Suprapubic skin (tissue), 4 donors: Measurements from ENCODE around the gene SCAND1. TPM values are rescaled to one million over a fixed set of nuclear protein-coding genes. Genes with fewer than 3 reads are reported as not detected.

Experiments used
- DNase-seq, 2 donors: peaks; one replicate each; pipeline ENCODE4 v3.0.0-alpha.2; 2019; ENCODE audit warnings: low spot score in 2 of 2
- H3K27ac ChIP-seq: fragments of 200-600 bp; sonication (generic); one replicate; pipeline ENCODE4 v1.5.1; 2019
- H3K27me3 ChIP-seq: fragments of 200-600 bp; sonication (generic); one replicate; pipeline ENCODE4 v1.5.1; 2019
- H3K36me3 ChIP-seq: fragments of 200-600 bp; sonication (generic); one replicate; pipeline ENCODE4 v1.5.1; 2019
- H3K4me1 ChIP-seq: fragments of 200-600 bp; sonication (generic); one replicate; pipeline ENCODE4 v1.5.1; 2019
- H3K4me3 ChIP-seq: fragments of 200-600 bp; sonication (generic); one replicate; pipeline ENCODE4 v1.5.1; 2019; ENCODE audit warnings: mild to moderate bottlenecking
- H3K9me3 ChIP-seq: fragments of 200-600 bp; sonication (generic); one replicate; pipeline ENCODE4 v1.5.1; 2019
- EP300 ChIP-seq: sonication (generic); formaldehyde crosslinking; IDR thresholded peaks from one replicate; pipeline ENCODE4 v1.6.1; 2017; ENCODE audit warnings: antibody characterized with exemption
- POLR2A ChIP-seq, 2 donors: fragments of 450-650 bp; IDR thresholded peaks; one replicate each; pipeline ENCODE4 v1.6.1; 2017; ENCODE audit warnings: antibody characterized with exemption in 2 of 2, mild to moderate bottlenecking in 2 of 2, moderate library complexity in 2 of 2
- POLR2AphosphoS5 ChIP-seq, 3 donors: sonication (generic); formaldehyde crosslinking; IDR thresholded peaks; one replicate each; pipeline ENCODE4 v1.6.1; 2017; ENCODE audit warnings: antibody characterized with exemption in 3 of 3
- WGBS: methylation state at CpG from one replicate; pipeline ENCODE4 v1.1.5; 2018; 5-methylcytosine and 5-hydroxymethylcytosine counted together
- total RNA-seq, 4 donors: library from RNA; depleted of rRNA; stranded (reverse); fragments of >200 nt; gene quantifications; one replicate each; pipeline ENCODE4 v1.1.0, GENCODE V29; 2016
- TF ChIP-seq, protein P1 (sequence below), 2 donors: fragments of 200-600 bp in 1 of 2; fragments of 450-650 bp in 1 of 2; sonication (generic) in 1 of 2; IDR thresholded peaks; one replicate each; pipeline ENCODE4 v1.5.1; 2016 to 2019; ENCODE audit warnings: antibody characterized with exemption in 2 of 2, mild to moderate bottlenecking in 1 of 2, moderate library complexity in 1 of 2

The SCAND1 gene
- total RNA-seq, 4 donors from 2014 or later, result 53.9 to 67.4 (median 59.9) TPM

DNA sequence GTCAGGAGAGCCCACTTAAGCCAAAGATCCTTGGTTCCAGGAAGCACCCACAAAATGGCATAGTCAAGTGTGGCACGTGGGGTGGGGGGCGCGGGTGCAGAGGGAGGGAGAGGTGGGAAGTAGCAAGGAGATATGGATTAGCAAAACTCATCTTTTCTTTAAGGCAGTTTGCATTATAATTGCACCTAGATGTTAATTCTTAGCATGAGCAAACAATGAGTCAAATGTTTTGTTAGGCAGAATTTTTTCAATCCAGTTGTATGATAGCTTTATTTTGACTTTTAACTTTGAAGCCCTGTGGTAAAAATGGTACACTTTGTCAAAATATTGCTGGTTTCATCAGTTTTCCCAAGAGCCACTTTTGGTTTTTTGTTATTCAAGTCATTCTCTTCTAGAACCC is 15.0 kb downstream of the SCAND1 start:
- peaks cover 67% of the 10 kb centered on the region for H3K36me3 ChIP-seq

DNA sequence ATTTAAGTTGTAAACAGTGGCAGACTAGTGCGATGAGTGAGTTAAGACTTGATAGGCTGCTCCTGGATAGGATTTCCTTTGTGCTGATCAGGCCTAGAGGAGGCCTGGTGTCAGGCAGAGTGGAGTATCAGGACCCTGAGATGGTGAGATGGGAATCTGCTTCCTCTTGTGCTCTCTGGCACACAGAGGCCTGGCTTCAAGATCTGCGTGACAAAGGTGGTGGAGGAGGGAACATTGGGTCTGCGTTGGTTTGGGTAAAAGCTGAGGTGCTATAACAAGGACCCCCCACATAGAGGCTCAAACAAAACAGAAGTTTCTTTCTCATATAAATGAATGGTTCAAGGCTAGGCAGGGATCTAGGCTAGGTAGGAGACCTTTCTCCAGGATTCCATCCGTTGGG is 20.3 kb downstream of the SCAND1 start:
- H3K9me3 ChIP-seq, result no peaks in the 10 kb centered on the region
- H3K27ac ChIP-seq, result no peak overlapping the region
- no peak overlapping the region for H3K4me3 ChIP-seq
- TF ChIP-seq EP300 (no peak), POLR2A (IDR thresholded peaks at IDR 0.05) (no peak), POLR2AphosphoS5 (IDR thresholded peaks at IDR 0.05) (no peak)
- TF ChIP-seq, protein P1, sequence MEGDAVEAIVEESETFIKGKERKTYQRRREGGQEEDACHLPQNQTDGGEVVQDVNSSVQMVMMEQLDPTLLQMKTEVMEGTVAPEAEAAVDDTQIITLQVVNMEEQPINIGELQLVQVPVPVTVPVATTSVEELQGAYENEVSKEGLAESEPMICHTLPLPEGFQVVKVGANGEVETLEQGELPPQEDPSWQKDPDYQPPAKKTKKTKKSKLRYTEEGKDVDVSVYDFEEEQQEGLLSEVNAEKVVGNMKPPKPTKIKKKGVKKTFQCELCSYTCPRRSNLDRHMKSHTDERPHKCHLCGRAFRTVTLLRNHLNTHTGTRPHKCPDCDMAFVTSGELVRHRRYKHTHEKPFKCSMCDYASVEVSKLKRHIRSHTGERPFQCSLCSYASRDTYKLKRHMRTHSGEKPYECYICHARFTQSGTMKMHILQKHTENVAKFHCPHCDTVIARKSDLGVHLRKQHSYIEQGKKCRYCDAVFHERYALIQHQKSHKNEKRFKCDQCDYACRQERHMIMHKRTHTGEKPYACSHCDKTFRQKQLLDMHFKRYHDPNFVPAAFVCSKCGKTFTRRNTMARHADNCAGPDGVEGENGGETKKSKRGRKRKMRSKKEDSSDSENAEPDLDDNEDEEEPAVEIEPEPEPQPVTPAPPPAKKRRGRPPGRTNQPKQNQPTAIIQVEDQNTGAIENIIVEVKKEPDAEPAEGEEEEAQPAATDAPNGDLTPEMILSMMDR (IDR thresholded peaks at IDR 0.05), result no peak
- no peak for DNase-seq
- peaks cover 75% of the 10 kb centered on the region for H3K36me3 ChIP-seq
- H3K4me1 ChIP-seq, result no peaks in the 10 kb centered on the region
- H3K27me3 ChIP-seq, result no peaks in the 10 kb centered on the region
- 92% methylated on average over 4 of the region's 4 CpGs for WGBS

More for the DNA sequence above, 15.0 kb downstream of the SCAND1 start:
- Histone ChIP-seq H3K9me3 (no peaks in the 10 kb centered on the region), H3K4me1 (no peaks in the 10 kb centered on the region), H3K4me3 (no peak overlapping the region), H3K27me3 (no peaks in the 10 kb centered on the region), H3K27ac (no peak overlapping the region)
- 91% methylated on average over 3 of the region's 3 CpGs for WGBS
- no peak for DNase-seq
- TF ChIP-seq POLR2A (IDR thresholded peaks at IDR 0.05) (no peak), POLR2AphosphoS5 (IDR thresholded peaks at IDR 0.05) (no peak), EP300 (no peak)
- TF ChIP-seq, protein P1 (IDR thresholded peaks at IDR 0.05), result no peak

DNA sequence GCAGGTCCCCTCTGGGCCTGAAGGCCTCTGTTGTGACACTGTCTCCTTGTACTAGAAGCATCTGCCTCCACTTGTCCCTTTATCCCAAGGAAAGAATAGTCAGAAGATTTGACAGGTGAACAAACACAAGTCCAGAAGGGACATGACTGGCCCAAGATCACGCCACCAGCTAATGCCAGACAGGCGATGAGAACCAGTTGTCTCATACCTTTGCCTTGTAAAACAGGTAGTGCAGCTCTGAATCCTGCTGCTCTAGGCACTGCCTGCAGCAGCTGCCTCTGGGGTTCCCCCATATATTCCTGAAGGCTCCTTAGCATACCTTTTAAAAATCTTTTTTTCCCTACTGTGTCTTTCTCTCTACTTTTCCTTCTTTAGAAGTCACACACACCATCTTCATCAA is 25.0 kb downstream of the SCAND1 start:
- WGBS, result 84% methylated on average over 2 of the region's 2 CpGs
- H3K27ac ChIP-seq, result no peak overlapping the region
- TF ChIP-seq POLR2AphosphoS5 (IDR thresholded peaks at IDR 0.05), result no peak
- TF ChIP-seq EP300, result no peak
- TF ChIP-seq POLR2A (IDR thresholded peaks at IDR 0.05), result no peak
- TF ChIP-seq, protein P1 (IDR thresholded peaks at IDR 0.05), result no peak
- H3K36me3 ChIP-seq, result peaks cover 72% of the 10 kb centered on the region
- DNase-seq, result no peak
- no peak overlapping the region for H3K4me3 ChIP-seq
- no peaks in the 10 kb centered on the region for H3K27me3 ChIP-seq
- H3K4me1 ChIP-seq, result no peaks in the 10 kb centered on the region
- no peaks in the 10 kb centered on the region for H3K9me3 ChIP-seq

DNA sequence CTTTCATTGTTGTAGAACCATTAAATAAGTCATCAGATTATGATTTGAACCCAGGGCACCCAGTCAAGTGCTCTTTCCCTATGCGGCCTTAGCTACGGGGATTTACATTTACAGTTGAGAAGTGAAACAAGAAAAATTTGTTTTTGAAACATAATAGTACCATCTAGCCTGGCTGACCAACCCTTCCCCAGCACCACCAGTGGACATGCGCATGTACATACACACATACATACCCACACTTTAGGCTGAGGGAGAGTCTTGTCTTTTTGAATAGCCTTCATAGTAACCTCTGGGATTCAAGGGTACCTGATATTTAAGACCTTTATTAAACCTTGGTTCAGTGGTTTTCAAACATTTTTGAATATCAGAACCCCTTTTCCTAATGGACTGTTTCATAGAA is 33.8 kb downstream of the SCAND1 start:
- no peaks in the 10 kb centered on the region for H3K4me1 ChIP-seq
- TF ChIP-seq POLR2A (IDR thresholded peaks at IDR 0.05) (no peak), EP300 (no peak), POLR2AphosphoS5 (IDR thresholded peaks at IDR 0.05) (no peak)
- TF ChIP-seq, protein P1 (IDR thresholded peaks at IDR 0.05), result no peak
- WGBS, result 94% methylated on average over 3 of the region's 3 CpGs
- no peak overlapping the region for H3K4me3 ChIP-seq
- DNase-seq, result no peak
- H3K27ac ChIP-seq, result no peak overlapping the region
- no peaks in the 10 kb centered on the region for H3K9me3 ChIP-seq
- peaks cover 47% of the 10 kb centered on the region for H3K36me3 ChIP-seq
- H3K27me3 ChIP-seq, result no peaks in the 10 kb centered on the region

DNA sequence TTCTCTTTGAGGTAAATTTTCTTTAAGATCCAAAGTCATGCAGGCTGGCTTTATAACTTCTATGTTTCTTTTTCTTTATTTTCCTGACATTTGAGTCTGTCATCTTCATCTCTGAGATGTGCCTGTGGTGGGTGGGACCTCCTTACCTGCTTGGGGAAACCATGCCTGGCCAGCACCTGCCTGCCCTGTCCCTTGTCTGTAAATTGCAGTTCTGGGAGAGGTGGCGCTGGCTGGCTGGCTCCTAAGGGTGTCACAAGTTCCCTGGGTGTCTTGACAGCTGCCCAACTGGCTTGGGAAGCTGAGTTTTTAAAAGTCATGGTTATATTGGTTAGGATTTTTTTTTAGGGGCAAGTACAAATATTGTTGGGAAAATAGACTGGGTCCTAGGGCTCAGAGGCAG is 36.3 kb downstream of the SCAND1 start:
- WGBS, result 93% methylated on average over 1 of the region's 1 CpG

More for the DNA sequence above, 36.3 kb downstream of the SCAND1 start:
- Histone ChIP-seq H3K27ac (no peak overlapping the region), H3K36me3 (peaks cover 67% of the 10 kb centered on the region), H3K27me3 (no peaks in the 10 kb centered on the region), H3K9me3 (no peaks in the 10 kb centered on the region), H3K4me1 (no peaks in the 10 kb centered on the region), H3K4me3 (no peak overlapping the region)
- no peak for DNase-seq
- TF ChIP-seq, protein P1 (IDR thresholded peaks at IDR 0.05), result no peak
- TF ChIP-seq POLR2AphosphoS5 (IDR thresholded peaks at IDR 0.05) (no peak), POLR2A (IDR thresholded peaks at IDR 0.05) (no peak), EP300 (no peak)
